Bronchial epithelial cell (primary cell): Measurements from ENCODE around the gene PRR29. TPM values are rescaled to one million over a fixed set of nuclear protein-coding genes. Genes with fewer than 3 reads are reported as not detected.

Experiments used
- DNase-seq: peaks from one replicate; pipeline ENCODE4 v3.0.0-alpha.2; 2010; ENCODE audit warnings: low read depth
- FAIRE-seq: peaks from 2 replicates; lab custom pipeline; 2011; peaks lifted over from hg19 to GRCh38; lab: Jason Lieb, UNC
- H3K27me3 ChIP-seq: 2 replicates; pipeline ENCODE4 v1.5.1; 2011; ENCODE audit warnings: low read length; ENCODE audit not compliant: control insufficient read depth, insufficient read depth
- H3K36me3 ChIP-seq: 2 replicates; pipeline ENCODE4 v1.5.1; 2011; ENCODE audit warnings: low read length; ENCODE audit not compliant: control insufficient read depth, insufficient read depth
- H3K4me3 ChIP-seq: 2 replicates; pipeline ENCODE4 v1.5.1; 2011; ENCODE audit warnings: mild to moderate bottlenecking, low read depth, low read length, control low read depth
- total RNA-seq: library from RNA; depleted of rRNA; stranded (reverse); fragments of >200 nt; gene quantifications from 2 replicates; pipeline ENCODE4 v1.2.1, GENCODE V29; 2014
- TF ChIP-seq, protein P1 (sequence below): IDR thresholded peaks from 2 replicates; pipeline ENCODE4 v1.5.1; 2011; ENCODE audit warnings: mild to moderate bottlenecking, moderate library complexity, low read length, control low read depth, inconsistent platforms; ENCODE audit not compliant: insufficient read depth, severe bottlenecking

PRR29 gene
- total RNA-seq, 1 donor from 2014 or later: not detected

DNA sequence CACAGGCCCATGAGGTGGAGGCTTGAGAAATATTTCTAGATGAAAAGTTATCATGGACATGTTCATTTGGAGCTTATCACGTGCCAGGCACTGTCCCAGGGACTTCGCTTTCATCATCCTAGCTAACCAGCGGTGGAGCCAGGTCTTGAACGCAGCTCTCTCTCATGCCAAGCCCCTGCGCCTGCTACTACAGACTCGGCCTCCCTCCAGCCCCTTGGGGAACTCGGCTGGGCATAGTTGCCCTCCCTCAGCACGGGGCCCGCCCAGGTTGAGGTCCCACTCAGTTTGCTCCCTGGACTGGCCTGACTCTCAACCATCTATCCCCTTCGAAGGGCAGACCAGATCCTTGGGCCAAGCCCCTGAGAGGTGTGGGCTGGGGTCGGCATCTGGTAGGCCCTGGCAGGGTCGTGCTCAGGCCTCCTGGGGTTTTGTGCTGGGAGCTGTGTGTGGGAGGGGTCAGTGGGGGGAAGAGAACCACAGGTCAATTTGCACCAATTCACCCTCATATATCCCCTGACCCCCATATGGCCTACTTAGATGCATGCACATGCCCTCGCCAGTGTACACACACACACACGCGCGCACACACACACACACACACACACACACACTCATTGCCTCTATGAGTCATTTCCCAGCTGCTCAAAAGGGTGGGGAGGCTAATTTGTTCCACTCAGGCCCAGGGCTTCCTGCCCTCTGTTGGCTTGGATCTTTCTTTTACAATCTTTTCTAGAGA, 13.3 kb upstream of the PRR29 start:
- Histone ChIP-seq H3K27me3 (peaks cover 2% of the 10 kb centered on the region), H3K36me3 (no peaks in the 10 kb centered on the region), H3K4me3 (no peak overlapping the region)
- DNase-seq (peak; percentile 73), FAIRE-seq (peak; percentile 76)
- TF ChIP-seq, protein P1, sequence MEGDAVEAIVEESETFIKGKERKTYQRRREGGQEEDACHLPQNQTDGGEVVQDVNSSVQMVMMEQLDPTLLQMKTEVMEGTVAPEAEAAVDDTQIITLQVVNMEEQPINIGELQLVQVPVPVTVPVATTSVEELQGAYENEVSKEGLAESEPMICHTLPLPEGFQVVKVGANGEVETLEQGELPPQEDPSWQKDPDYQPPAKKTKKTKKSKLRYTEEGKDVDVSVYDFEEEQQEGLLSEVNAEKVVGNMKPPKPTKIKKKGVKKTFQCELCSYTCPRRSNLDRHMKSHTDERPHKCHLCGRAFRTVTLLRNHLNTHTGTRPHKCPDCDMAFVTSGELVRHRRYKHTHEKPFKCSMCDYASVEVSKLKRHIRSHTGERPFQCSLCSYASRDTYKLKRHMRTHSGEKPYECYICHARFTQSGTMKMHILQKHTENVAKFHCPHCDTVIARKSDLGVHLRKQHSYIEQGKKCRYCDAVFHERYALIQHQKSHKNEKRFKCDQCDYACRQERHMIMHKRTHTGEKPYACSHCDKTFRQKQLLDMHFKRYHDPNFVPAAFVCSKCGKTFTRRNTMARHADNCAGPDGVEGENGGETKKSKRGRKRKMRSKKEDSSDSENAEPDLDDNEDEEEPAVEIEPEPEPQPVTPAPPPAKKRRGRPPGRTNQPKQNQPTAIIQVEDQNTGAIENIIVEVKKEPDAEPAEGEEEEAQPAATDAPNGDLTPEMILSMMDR: no peak

DNA sequence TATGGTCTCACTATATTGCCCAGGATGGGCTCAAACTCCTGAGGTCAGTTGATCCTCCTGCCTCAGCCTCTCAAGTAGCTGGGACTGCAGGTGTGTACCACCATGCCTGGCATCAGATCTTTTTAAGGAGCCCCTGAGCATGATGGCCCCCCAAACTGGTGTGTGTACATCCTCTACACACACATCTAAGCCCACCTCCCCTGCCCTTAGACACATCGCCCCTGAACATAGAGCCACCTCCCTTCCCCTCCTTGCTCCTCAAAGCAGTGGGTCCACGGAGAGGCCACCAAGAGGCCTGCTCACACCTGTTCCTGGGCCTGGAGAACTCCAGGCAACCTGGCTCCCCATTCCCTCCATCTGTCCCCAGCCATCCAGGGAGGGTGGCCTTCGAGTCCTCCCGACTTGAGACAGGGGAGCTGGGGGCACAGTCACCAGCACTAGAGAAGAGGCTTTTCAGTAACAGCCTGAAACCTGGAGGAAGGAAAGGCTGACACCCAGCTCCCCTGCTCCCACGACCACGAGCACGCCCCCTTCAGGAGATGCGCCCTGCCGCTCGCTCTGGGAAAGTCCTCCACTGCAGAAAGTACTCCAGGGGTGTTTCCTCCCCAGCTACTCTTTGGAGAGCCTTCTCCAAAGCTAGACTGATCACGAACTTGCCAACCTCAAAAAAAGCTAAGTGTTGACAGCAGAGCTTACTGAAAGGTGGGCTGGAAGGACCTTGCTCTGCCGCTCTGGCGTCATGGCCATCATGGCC, 12.6 kb upstream of the PRR29 start:
- DNase-seq (no peak), FAIRE-seq (no peak)
- H3K27me3 ChIP-seq: peaks cover 8% of the 10 kb centered on the region
- TF ChIP-seq, protein P1: no peak
- H3K36me3 ChIP-seq: no peaks in the 10 kb centered on the region
- no peak overlapping the region for H3K4me3 ChIP-seq

- H3K4me3 ChIP-seq: no peak overlapping the region
- DNase-seq (no peak), FAIRE-seq (no peak)
- H3K36me3 ChIP-seq: no peaks in the 10 kb centered on the region
- TF ChIP-seq, protein P1: no peak
- peaks cover 13% of the 10 kb centered on the region for H3K27me3 ChIP-seq
Observed at GRCh38 chr17:63986821-63987220, 11.3 kb upstream of the PRR29 start.

DNA sequence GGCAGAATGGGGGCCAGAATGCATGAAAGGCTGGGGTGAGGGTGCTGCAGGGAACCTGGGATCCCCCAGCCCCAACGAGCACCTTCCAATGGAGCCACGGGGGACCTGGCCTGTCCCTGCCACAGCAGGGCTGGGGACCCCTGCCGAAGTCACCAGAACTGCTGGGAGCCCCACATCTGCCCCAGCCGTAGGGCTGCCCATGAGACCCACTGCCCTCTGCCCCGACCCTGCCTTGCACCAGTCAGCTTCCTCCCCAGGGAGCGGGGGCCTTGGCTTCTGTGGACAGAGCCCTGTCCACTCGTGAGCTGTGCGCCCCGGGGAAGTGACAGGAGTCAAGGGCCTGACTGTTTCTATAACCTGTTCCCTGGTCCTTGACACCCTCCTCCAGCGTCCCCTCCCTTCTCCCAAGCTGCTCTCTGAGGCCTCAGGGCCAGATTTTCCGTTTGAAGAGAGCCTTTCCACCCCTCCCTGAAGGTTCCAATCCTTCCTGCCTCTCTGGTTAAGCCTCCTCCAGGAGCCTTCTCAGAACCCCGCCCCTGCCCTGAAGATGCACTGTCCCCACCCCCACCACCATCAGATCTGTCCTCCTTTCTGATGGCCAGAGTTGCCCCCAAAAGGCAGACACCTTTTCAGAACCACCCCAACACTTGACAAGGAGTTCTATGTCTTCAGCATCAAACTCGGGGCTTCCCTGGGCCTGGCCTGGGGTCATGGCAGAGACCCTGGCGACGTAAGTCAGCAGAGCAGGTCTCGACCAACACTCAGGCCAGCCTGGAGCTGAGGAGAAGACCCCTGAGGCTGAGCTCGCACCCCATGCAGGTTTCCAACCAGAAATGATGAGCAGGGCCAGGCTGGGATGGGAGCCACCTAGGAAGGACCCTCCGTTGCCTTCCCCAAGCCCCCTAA, 10.7 kb upstream of the PRR29 start:
- TF ChIP-seq, protein P1: no peak
- FAIRE-seq (no peak), DNase-seq (no peak)
- Histone ChIP-seq H3K27me3 (peaks cover 15% of the 10 kb centered on the region), H3K36me3 (no peaks in the 10 kb centered on the region), H3K4me3 (no peak overlapping the region)

DNA sequence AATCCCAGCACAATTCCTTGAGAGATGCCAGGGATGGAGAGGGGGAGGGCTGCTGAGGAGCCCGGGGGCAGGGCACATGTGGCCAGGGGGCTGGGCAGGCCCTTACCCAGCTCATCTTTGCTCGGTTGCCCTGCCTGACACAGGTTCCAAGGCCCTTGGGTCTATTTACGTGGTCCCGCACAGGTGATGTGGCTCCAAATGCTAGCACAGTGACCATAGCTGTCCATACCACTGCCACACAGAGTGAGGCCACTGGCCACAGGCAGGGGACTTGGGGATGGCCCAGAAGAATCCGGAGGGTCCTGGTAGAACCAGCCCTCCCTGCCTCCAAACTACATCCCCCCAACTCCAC, 10.0 kb upstream of the PRR29 start:
- peaks cover 15% of the 10 kb centered on the region for H3K27me3 ChIP-seq
- no peak for FAIRE-seq
- no peaks in the 10 kb centered on the region for H3K36me3 ChIP-seq
- no peak overlapping the region for H3K4me3 ChIP-seq
- DNase-seq: no peak
- TF ChIP-seq, protein P1: no peak
